Sigmoid colon (tissue), 7 donors: ENCODE measurements around the gene ECM1. TPM values are rescaled to one million over a fixed set of nuclear protein-coding genes. Genes with fewer than 3 reads are reported as not detected.

ENCODE experiments used
- polyA plus RNA-seq, 3 donors: library from polyadenylated mRNA; stranded (reverse); fragments of 200-250 nt; gene quantifications; one replicate each; pipeline ENCODE4 v1.2.3, GENCODE V29; 2013
- small RNA-seq, 3 donors: library from RNA; depleted of rRNA; stranded (forward); fragments of <200 nt; gene quantifications; one replicate each; pipeline ENCODE3, GENCODE V24; 2016
- total RNA-seq, 4 donors: library from RNA; depleted of rRNA; stranded (reverse); fragments of >200 nt; gene quantifications; one replicate each; pipeline ENCODE4 v1.1.0, GENCODE V29; 2016
- donor health status: healthy with polysubstance abuse.
- donor health status: Bipolar disorder and iron deficiency.
- donor health status: healthy.

The ECM1 gene
- total and polyA plus RNA-seq, 7 donors, result 2.1 to 23.8 (median 9.2) TPM

Small RNA genes within 50 kb of the gene (small RNA-seq; reads per million reads assigned to genes)
- gene MIR4257, result 0 reads per million in 3 donors

Other genes with a start within 250 kb of the ECM1 start
- 10 to 100 TPM; 44.6 to 59.2 (median 48.0) TPM for gene APH1A, start 239.1 kb upstream of the ECM1 start, total RNA-seq
- 100 to 1,000 TPM; 134 to 228 (median 145) TPM for gene APH1A, start 239.1 kb upstream of the ECM1 start, polyA plus RNA-seq
- gene C1orf54, start 235.3 kb upstream of the ECM1 start, total RNA-seq, result 10 to 100 TPM; 14.8 to 49.7 (median 39.4) TPM
- 10 to 100 TPM; 15.7 to 27.0 (median 23.8) TPM for gene C1orf54, start 235.3 kb upstream of the ECM1 start, polyA plus RNA-seq
- gene CIART, start 225.6 kb upstream of the ECM1 start, total RNA-seq, result 10 to 100 TPM; 11.4 to 15.3 (median 13.5) TPM
- gene CIART, start 225.6 kb upstream of the ECM1 start, polyA plus RNA-seq, result 1 to 10 TPM in 2 of 3 donors, not detected in 1; 2.5 to 4.2 TPM
- gene MRPS21, start 214.2 kb upstream of the ECM1 start, total RNA-seq, result 10 to 100 TPM; 36.8 to 68.3 (median 58.4) TPM
- 10 to 100 TPM; 64.3 to 94.3 (median 71.0) TPM for gene MRPS21, start 214.2 kb upstream of the ECM1 start, polyA plus RNA-seq
- 10 to 100 TPM; 29.5 to 53.5 (median 35.9) TPM for gene PRPF3, start 186.6 kb upstream of the ECM1 start, total RNA-seq
- gene PRPF3, start 186.6 kb upstream of the ECM1 start, polyA plus RNA-seq, result 10 to 100 TPM; 15.0 to 35.0 (median 16.2) TPM
- gene RPRD2, start 144.0 kb upstream of the ECM1 start, total RNA-seq, result 10 to 100 TPM; 16.2 to 26.7 (median 21.2) TPM
- gene RPRD2, start 144.0 kb upstream of the ECM1 start, polyA plus RNA-seq, result 10 to 100 TPM in 1 of 3 donors, 1 to 10 TPM in 2; 4.2 to 12.4 (median 5.5) TPM
- 10 to 100 TPM in 2 of 4 donors, 1 to 10 TPM in 2; 8.1 to 13.3 (median 10.4) TPM for gene TARS2, start 20.7 kb upstream of the ECM1 start, total RNA-seq
- gene TARS2, start 20.7 kb upstream of the ECM1 start, polyA plus RNA-seq, result 10 to 100 TPM in 1 of 3 donors, 1 to 10 TPM in 2; 4.6 to 16.9 (median 6.0) TPM
- gene FALEC, start 7.6 kb downstream of the ECM1 start, total RNA-seq, result not detected
- gene FALEC, start 7.6 kb downstream of the ECM1 start, polyA plus RNA-seq, result under 1 TPM in 1 of 3 donors, not detected in 2; 0.35 TPM
- gene ADAMTSL4, start 41.3 kb downstream of the ECM1 start, total RNA-seq, result 10 to 100 TPM; 14.6 to 36.0 (median 24.3) TPM
- gene ADAMTSL4, start 41.3 kb downstream of the ECM1 start, polyA plus RNA-seq, result 10 to 100 TPM in 1 of 3 donors, 1 to 10 TPM in 2; 2.1 to 14.0 (median 4.8) TPM
- 100 to 1,000 TPM; 159 to 352 (median 212) TPM for gene MCL1, start 71.5 kb downstream of the ECM1 start, total RNA-seq
- gene MCL1, start 71.5 kb downstream of the ECM1 start, polyA plus RNA-seq, result 100 to 1,000 TPM; 119 to 194 (median 153) TPM
- gene ENSA, start 121.5 kb downstream of the ECM1 start, total RNA-seq, result 100 to 1,000 TPM; 114 to 150 (median 129) TPM
- 100 to 1,000 TPM; 181 to 242 (median 217) TPM for gene ENSA, start 121.5 kb downstream of the ECM1 start, polyA plus RNA-seq
- gene GOLPH3L, start 189.0 kb downstream of the ECM1 start, total RNA-seq, result 10 to 100 TPM; 18.1 to 27.2 (median 20.7) TPM
- gene GOLPH3L, start 189.0 kb downstream of the ECM1 start, polyA plus RNA-seq, result 10 to 100 TPM; 26.5 to 66.6 (median 49.9) TPM
- gene HORMAD1, start 212.8 kb downstream of the ECM1 start, total RNA-seq, result not detected
- under 1 TPM in 2 of 3 donors, not detected in 1; 0.32 to 0.69 TPM for gene HORMAD1, start 212.8 kb downstream of the ECM1 start, polyA plus RNA-seq